ENCODE results near the gene TRAPPC2B. TPM values are rescaled to one million over a fixed set of nuclear protein-coding genes. Genes with fewer than 3 reads are reported as not detected.
"Not testable (repeated sequence)": the region's sequence is repeated elsewhere in the genome, so short reads cannot be mapped to it uniquely, and the experiment has no call there.

The TRAPPC2B gene
- total RNA-seq, 2 experiments from 2014 or later, result 8.5 to 8.6 TPM

DNA sequence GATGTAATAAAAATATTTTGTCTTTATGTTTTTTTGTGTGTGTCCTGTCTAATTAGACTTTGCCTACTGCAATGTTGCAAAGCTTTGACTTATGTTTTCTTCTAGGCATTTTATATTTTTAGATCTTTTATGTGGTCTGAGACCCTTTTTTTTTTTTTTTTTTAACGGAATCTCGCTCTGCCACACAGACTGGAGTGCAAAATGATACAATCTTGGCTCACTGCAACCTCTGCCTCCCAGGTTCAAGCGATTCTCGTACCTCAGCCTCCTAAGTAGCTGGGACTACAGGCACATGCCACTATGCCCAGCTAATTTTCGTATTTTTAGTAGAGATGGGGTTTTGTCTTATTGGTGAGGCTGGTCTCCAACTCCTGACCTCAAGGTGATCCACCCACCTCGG is 20.8 kb upstream of the TRAPPC2B start:
- no peaks in the 10 kb centered on the region for H3K27me3 Mint-ChIP-seq (ENCODE audit: low read depth)
- H3K36me3 Mint-ChIP-seq (ENCODE audit: low read depth), result peaks cover 5% of the 10 kb centered on the region
- no peak overlapping the region for H3K27ac Mint-ChIP-seq
- no peak for ATAC-seq
- DNase-seq, result no peak
- ChIA-PET CTCF (no interaction called here), POLR2A (interaction anchor here (0.6 kb wide), 1 partner anchor 705 kb away, joined by 3 read pairs; no protein-coding TSS in a partner anchor)
- peaks cover 4% of the 10 kb centered on the region for H3K9me3 Mint-ChIP-seq (ENCODE audit: insufficient read depth)
- no peaks in the 10 kb centered on the region for H3K4me1 Mint-ChIP-seq (ENCODE audit: low read depth)
- H3K4me3 Mint-ChIP-seq, result no peak overlapping the region

DNA sequence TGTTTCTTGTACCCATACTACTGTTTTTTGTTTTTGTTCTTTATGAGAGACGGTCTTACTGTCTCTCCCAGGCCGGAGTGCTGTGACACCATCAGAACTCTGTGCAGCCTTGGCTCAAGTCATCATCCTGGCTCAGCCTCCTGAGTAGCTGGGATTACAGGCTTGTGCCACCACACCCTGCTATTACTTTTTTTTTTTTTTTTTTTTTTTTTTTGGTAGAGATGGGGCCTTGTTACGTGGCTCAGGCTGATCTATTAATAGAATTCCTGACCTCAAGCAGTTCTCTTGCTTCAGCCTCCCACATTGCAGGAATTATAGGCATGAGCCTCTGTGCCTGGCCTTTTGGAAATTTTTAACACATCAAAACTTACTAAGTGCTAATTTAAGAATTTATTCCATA is 15.2 kb upstream of the TRAPPC2B start:
- ChIA-PET POLR2A (no interaction called here), CTCF (no interaction called here)
- Mint-ChIP-seq H3K9me3 (ENCODE audit: insufficient read depth) (peaks cover 3% of the 10 kb centered on the region), H3K27ac (no peak overlapping the region), H3K36me3 (ENCODE audit: low read depth) (peaks cover 22% of the 10 kb centered on the region), H3K4me1 (ENCODE audit: low read depth) (peaks cover 29% of the 10 kb centered on the region), H3K4me3 (no peak overlapping the region), H3K27me3 (ENCODE audit: low read depth) (no peaks in the 10 kb centered on the region)
- ATAC-seq (no peak), DNase-seq (no peak)

DNA sequence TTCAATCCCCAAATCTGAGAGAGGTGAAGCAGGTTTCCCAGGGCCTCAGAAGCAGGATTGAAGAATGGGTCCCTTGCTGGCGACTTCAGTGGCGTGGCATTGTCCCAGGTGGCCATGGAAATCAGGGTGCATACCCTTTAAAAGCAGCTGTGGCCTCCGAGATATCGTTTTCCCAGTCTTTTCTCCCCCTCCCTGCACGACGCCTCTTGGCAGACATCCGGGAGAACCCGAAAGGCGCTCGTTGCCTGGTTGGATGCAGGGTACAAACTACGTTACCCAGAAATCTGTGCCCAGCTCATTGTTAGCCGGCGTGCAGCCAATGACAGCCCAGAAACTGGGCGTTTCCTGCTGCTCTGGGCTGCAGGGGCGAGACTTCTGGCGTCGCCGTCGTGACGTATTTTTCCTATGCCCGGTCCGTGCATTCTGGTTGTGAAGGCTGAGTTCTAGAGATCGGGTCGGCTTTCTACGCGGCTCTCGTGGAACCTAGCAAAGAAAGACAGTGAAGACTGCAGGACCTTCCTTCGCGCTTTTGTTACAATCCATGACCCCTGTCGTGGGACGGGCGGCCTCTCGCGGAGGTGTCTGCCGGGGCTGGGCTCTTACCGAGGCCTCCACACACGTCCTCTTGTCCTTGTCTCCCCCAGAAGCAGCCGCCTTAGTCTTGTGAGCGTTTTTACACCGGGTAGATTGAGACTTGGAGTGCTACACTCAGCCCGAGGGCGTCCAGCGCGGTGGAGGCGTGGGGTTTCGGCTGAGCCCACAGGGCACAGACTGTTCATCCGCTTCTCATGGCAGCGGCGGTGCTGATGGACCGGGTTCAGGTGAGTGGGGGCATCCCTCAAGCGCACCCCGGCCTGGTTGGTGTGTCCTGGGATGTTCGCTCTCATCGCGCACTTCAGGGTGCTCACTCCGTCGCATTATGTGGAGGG is 12.2 kb upstream of the TRAPPC2B start, which contains the start of gene ZNF304:
Gene ZNF304, plus strand, starts transcription at position 395 of the 929 bp plus-strand sequence. Its CDS starts 394 bp downstream, at position 789.
- peaks cover 31% of the 10 kb centered on the region for H3K4me1 Mint-ChIP-seq (ENCODE audit: low read depth)
- DNase-seq (peak; percentile 93), ATAC-seq (peak; percentile 99)
- H3K9me3 Mint-ChIP-seq (ENCODE audit: insufficient read depth), result peaks cover 19% of the 10 kb centered on the region
- peaks cover 52% of the 10 kb centered on the region for H3K36me3 Mint-ChIP-seq (ENCODE audit: low read depth)
- peak within 1 kb of the TSS; percentile 95 for H3K27ac Mint-ChIP-seq
- CTCF ChIA-PET, result interaction anchor here (0.9 kb wide), 2 partner anchors 12 to 50 kb away, joined by 3 to 4 read pairs; partner anchors contain the start of genes TRAPPC2B and ZNF547
- POLR2A ChIA-PET, result interaction anchor here (0.6 to 1.2 kb wide), 6 partner anchors 12 to 331 kb away, joined by 3 to 5 read pairs (median 4); partner anchors contain the start of genes TRAPPC2B, ZNF547, ZNF548 and ZNF551
- H3K27me3 Mint-ChIP-seq (ENCODE audit: low read depth), result no peaks in the 10 kb centered on the region
- H3K4me3 Mint-ChIP-seq, result peak within 1 kb of the TSS; percentile 94

DNA sequence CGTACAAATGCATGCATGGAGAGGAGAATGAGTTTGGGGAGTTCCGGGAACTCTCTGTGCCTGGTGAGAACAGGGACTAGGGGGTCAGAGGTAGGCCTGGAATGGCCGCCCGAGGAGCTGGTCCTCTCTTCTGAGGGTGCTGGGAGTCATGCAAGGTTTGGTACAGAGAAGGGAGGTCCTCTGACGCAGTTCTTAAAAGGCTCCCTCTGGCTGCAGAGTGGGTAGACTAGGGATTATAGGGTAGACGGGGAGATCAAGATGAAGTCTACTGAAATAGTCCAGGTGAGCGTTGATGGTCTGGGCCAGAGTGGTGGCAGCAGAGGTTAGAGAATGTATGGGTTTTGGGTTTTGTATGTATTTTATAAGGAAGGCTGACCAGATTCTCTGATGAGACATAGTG is 11.5 kb upstream of the TRAPPC2B start:
- ChIA-PET POLR2A (no interaction called here), CTCF (no interaction called here)
- no peak for DNase-seq
- Mint-ChIP-seq H3K36me3 (ENCODE audit: low read depth) (peaks cover 60% of the 10 kb centered on the region), H3K27me3 (ENCODE audit: low read depth) (no peaks in the 10 kb centered on the region), H3K9me3 (ENCODE audit: insufficient read depth) (peaks cover 25% of the 10 kb centered on the region), H3K27ac (peak overlapping the region; percentile 95), H3K4me3 (peak overlapping the region; percentile 94), H3K4me1 (ENCODE audit: low read depth) (peaks cover 31% of the 10 kb centered on the region)
- ATAC-seq, result peak; percentile 2

DNA sequence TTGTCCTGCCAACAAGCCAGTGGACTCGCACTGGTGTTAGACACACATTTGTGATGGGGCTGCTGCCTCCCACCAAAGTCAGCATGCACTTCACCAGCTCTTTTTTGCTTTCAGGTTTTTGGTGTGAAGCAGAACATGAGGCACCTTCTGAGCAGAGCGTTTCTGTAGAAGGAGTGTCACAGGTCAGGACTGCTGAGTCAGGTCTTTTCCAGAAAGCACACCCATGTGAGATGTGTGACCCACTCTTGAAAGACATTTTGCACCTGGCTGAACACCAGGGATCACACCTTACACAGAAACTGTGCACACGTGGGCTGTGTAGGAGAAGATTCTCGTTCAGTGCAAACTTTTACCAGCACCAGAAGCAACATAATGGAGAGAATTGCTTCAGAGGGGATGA is 7.4 kb upstream of the TRAPPC2B start:
- no peak for DNase-seq
- no peaks in the 10 kb centered on the region for H3K27me3 Mint-ChIP-seq (ENCODE audit: low read depth)
- H3K9me3 Mint-ChIP-seq (ENCODE audit: insufficient read depth), result peaks cover 40% of the 10 kb centered on the region
- H3K36me3 Mint-ChIP-seq (ENCODE audit: low read depth), result peaks cover 89% of the 10 kb centered on the region
- no peak for ATAC-seq
- peaks cover 23% of the 10 kb centered on the region for H3K4me1 Mint-ChIP-seq (ENCODE audit: low read depth)
- POLR2A ChIA-PET, result no interaction called here
- CTCF ChIA-PET, result no interaction called here
- no peak overlapping the region for H3K4me3 Mint-ChIP-seq
- no peak overlapping the region for H3K27ac Mint-ChIP-seq

DNA sequence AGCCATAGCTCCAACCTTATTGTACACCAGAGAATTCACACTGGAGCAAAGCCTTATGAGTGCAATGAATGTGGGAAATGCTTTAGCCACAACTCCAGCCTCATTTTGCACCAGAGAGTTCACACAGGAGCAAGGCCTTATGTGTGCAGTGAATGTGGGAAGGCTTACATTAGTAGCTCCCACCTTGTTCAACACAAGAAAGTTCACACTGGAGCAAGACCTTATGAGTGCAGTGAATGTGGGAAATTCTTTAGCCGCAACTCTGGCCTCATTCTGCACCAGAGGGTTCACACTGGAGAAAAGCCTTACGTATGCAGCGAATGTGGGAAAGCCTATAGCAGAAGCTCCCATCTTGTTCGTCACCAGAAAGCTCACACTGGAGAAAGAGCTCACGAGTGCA is 5.9 kb upstream of the TRAPPC2B start:
- CTCF ChIA-PET, result no interaction called here

DNA sequence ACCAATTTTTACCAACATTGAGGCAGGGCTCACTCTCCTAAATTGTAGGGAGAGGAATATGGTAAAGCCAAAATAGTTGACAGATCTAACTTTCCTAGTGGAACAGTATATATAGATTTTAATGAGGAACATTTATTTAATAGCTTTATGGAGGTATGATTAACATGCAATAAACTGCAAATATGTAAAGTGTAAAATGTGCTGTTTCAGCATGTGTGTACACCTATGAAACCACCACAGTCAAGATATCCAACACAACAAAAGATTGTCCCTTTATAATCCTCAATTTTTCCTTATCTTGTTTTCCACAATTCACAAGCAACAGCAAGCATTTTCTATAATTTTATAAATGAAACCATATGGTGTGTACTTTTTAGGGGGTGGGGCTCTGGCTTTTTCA is 4.1 kb upstream of the TRAPPC2B start:
- POLR2A ChIA-PET, result no interaction called here
- no peak for DNase-seq
- peaks cover 51% of the 10 kb centered on the region for H3K9me3 Mint-ChIP-seq (ENCODE audit: insufficient read depth)
- CTCF ChIA-PET, result no interaction called here
- H3K36me3 Mint-ChIP-seq (ENCODE audit: low read depth), result peaks cover 72% of the 10 kb centered on the region
- no peaks in the 10 kb centered on the region for H3K27me3 Mint-ChIP-seq (ENCODE audit: low read depth)
- H3K4me1 Mint-ChIP-seq (ENCODE audit: low read depth), result peaks cover 12% of the 10 kb centered on the region
- H3K27ac Mint-ChIP-seq, result no peak overlapping the region
- ATAC-seq, result no peak
- no peak overlapping the region for H3K4me3 Mint-ChIP-seq

More for the DNA sequence above, 5.9 kb upstream of the TRAPPC2B start:
- Mint-ChIP-seq H3K4me3 (no peak overlapping the region), H3K9me3 (ENCODE audit: insufficient read depth) (peaks cover 48% of the 10 kb centered on the region), H3K27me3 (ENCODE audit: low read depth) (no peaks in the 10 kb centered on the region), H3K27ac (no peak overlapping the region), H3K36me3 (ENCODE audit: low read depth) (peaks cover 79% of the 10 kb centered on the region), H3K4me1 (ENCODE audit: low read depth) (peaks cover 10% of the 10 kb centered on the region)
- ATAC-seq (no peak), DNase-seq (no peak)
- POLR2A ChIA-PET, result no interaction called here

DNA sequence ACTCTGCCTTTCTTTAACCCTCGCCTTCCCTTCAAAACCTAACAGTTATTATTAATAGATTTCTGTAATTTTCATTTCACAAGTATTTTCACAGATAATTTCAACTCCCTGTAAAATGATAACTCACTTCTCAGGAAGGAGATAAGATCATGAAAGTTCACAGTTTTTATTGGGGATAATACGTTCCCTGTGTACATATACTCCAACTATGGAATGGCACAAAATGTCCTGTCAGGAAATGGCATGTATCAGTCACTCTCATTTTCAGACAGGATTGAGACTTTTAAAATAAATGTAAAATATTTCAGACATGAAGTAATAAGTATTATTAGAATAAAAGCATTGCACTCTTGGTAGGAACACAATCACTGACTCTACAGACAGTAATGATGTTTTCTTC is 932 bp upstream of the TRAPPC2B start:
- H3K9me3 Mint-ChIP-seq (ENCODE audit: insufficient read depth), result peaks cover 36% of the 10 kb centered on the region
- H3K36me3 Mint-ChIP-seq (ENCODE audit: low read depth), result peaks cover 50% of the 10 kb centered on the region
- ATAC-seq (no peak), DNase-seq (no peak)
- peak overlapping the region; percentile 92 for H3K27ac Mint-ChIP-seq
- POLR2A ChIA-PET, result interaction anchor here (1.4 to 1.5 kb wide), 2 partner anchors 12 to 27 kb away, joined by 4 to 10 read pairs; partner anchors contain the start of genes ZNF304 and ZNF548
- H3K4me1 Mint-ChIP-seq (ENCODE audit: low read depth), result peaks cover 14% of the 10 kb centered on the region
- H3K27me3 Mint-ChIP-seq (ENCODE audit: low read depth), result no peaks in the 10 kb centered on the region
- peak overlapping the region; percentile 89 for H3K4me3 Mint-ChIP-seq
- CTCF ChIA-PET, result interaction anchor here (1.5 to 1.8 kb wide), 2 partner anchors 12 to 27 kb away, joined by 3 to 4 read pairs; partner anchors contain the start of gene ZNF304

DNA sequence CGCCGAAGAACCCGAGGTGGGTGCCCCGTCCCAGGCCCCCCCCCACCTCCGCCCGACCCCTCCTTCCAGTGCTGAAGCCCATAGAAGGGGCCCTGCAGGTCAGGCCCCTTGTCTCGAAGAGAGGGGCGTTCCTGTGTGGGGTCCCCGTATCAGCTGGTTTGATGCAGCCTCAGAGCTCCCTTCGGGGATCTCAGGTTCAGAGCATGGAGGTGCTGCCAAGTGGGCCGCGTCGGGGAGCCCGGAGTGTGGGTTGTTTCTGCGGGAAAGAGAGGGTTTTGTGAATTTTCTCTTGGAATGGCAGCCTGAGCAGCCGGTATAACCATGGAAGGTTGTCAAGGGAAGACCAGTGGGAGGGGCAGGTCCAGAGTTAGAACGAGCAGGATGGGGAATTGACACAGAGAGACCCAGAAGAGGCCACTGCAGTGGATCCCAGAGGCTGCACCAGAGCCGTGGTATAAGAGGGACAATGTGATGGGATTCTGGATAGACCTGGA is 384 bp downstream of the TRAPPC2B start:
- no peaks in the 10 kb centered on the region for H3K27me3 Mint-ChIP-seq (ENCODE audit: low read depth)
- ChIA-PET POLR2A (interaction anchor here (0.8 to 1.5 kb wide), 4 partner anchors 9 to 553 kb away, joined by 3 to 10 read pairs (median 4); partner anchors contain the start of genes ZNF304 and ZNF548), CTCF (interaction anchor here (1.5 to 1.8 kb wide), 2 partner anchors 13 to 26 kb away, joined by 3 to 4 read pairs; partner anchors contain the start of gene ZNF304)
- peaks cover 36% of the 10 kb centered on the region for H3K9me3 Mint-ChIP-seq (ENCODE audit: insufficient read depth)
- H3K4me1 Mint-ChIP-seq (ENCODE audit: low read depth), result peaks cover 14% of the 10 kb centered on the region
- peak overlapping the region; percentile 89 for H3K4me3 Mint-ChIP-seq
- DNase-seq, result no peak
- H3K27ac Mint-ChIP-seq, result peak overlapping the region; percentile 92
- H3K36me3 Mint-ChIP-seq (ENCODE audit: low read depth), result peaks cover 41% of the 10 kb centered on the region
- peak; percentile 39 for ATAC-seq

DNA sequence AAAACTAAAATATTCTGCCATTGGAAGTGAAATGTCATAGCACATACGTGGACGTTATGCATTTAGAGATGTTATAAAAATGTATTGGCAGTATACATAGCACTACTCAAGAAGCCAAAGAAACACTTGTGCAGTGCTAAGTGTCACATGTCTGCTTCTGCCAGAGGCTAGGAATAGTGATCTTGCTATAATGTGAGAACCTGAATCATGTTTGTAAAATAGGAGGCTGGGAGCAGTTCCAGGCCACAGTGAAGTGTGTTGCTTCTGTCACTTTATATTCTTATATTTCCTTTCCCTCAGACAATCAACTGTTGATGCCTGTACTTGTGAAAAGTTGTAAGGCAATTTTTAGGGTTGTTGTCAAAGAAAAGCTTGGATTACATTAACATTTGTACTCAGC is 3.4 kb downstream of the TRAPPC2B start:
- no peak for DNase-seq
- no peak for ATAC-seq
- CTCF ChIA-PET, result no interaction called here
- Mint-ChIP-seq H3K9me3 (ENCODE audit: insufficient read depth) (peaks cover 23% of the 10 kb centered on the region), H3K4me1 (ENCODE audit: low read depth) (peaks cover 14% of the 10 kb centered on the region), H3K36me3 (ENCODE audit: low read depth) (peaks cover 47% of the 10 kb centered on the region), H3K4me3 (no peak overlapping the region), H3K27ac (no peak overlapping the region), H3K27me3 (ENCODE audit: low read depth) (no peaks in the 10 kb centered on the region)
- POLR2A ChIA-PET, result interaction anchor here (1.1 kb wide), 1 partner anchor 16 kb away, joined by 3 read pairs; the partner anchor contains the start of gene ZNF304

DNA sequence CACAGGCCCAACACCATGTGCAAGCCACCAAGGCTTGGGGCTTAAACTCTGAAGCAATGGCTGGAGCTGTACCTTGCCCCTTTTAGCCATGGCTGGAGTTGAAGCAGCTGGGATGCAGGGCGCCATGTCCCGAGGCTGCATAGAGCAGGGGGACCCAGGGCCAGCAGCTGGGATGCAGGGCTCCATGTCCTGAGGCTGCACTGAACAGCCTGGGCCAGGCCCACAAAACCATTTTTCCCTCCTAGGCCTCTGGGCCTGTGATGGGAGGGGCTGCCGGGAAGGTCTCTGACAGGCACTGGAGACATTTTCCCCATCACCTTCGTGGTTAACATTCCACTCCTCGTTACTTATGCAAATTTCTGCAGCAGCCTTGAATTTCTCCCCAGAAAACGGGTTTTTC is 10.8 kb downstream of the TRAPPC2B start:
- POLR2A ChIA-PET, result no interaction called here
- Mint-ChIP-seq H3K4me3 (no peak overlapping the region), H3K27ac (no peak overlapping the region), H3K36me3 (ENCODE audit: low read depth) (peaks cover 84% of the 10 kb centered on the region), H3K27me3 (ENCODE audit: low read depth) (no peaks in the 10 kb centered on the region), H3K4me1 (ENCODE audit: low read depth) (no peaks in the 10 kb centered on the region), H3K9me3 (ENCODE audit: insufficient read depth) (peaks cover 37% of the 10 kb centered on the region)
- CTCF ChIA-PET, result no interaction called here
- no peak for DNase-seq
- ATAC-seq, result no peak

DNA sequence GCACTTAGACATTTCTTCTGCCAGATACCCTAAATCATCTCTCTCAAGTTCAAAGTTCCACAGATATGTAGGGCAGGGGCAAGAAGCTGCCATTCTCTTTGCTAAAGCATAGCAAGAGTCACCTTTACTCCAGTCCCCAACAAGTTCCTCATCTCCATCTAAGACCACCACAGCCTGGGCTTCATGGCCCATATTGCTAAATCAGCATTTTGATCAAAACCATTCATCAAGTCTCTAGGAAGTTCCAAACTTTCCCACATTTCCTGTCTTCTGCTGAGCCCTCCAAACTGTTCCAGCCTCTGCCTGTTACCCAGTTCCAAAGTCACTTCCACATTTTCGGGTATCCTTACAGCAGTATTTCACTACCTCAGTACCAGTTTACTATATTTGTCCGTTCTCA is 11.3 kb downstream of the TRAPPC2B start:
- H3K4me1 Mint-ChIP-seq (ENCODE audit: low read depth); H3K27ac Mint-ChIP-seq; POLR2A ChIA-PET; H3K27me3 Mint-ChIP-seq (ENCODE audit: low read depth); H3K4me3 Mint-ChIP-seq; CTCF ChIA-PET; DNase-seq; ATAC-seq: not testable (repeated sequence)
- H3K36me3 Mint-ChIP-seq (ENCODE audit: low read depth), result peaks cover 84% of the 10 kb centered on the region
- peaks cover 42% of the 10 kb centered on the region for H3K9me3 Mint-ChIP-seq (ENCODE audit: insufficient read depth)
